Testis (tissue), 3 donors: ENCODE results near the gene NUP58. TPM values are rescaled to one million over a fixed set of nuclear protein-coding genes. Genes with fewer than 3 reads are reported as not detected.
"Not testable (repeated sequence)": the region's sequence is repeated elsewhere in the genome, so short reads cannot be mapped to it uniquely, and the experiment has no call there.

Source experiments
- DNase-seq: peaks from one replicate; pipeline ENCODE4 v3.0.0-alpha.2; 2019
- H3K27ac ChIP-seq, 2 donors: fragments of 200-600 bp; sonication (generic); one replicate each; pipeline ENCODE4 v1.5.1; 2019
- H3K27me3 ChIP-seq: fragments of 200-600 bp; sonication (generic); one replicate; pipeline ENCODE4 v1.5.1; 2019
- H3K36me3 ChIP-seq: fragments of 200-600 bp; sonication (generic); one replicate; pipeline ENCODE4 v1.5.1; 2017; ENCODE audit warnings: low read depth; ENCODE audit errors: missing control alignments
- H3K4me1 ChIP-seq: fragments of 200-600 bp; sonication (generic); one replicate; pipeline ENCODE4 v1.5.1; 2019
- H3K4me3 ChIP-seq, 2 donors: fragments of 200-600 bp; sonication (generic); one replicate each; pipeline ENCODE4 v1.5.1; 2017 to 2019
- H3K9me3 ChIP-seq: fragments of 200-600 bp; sonication (generic); one replicate; pipeline ENCODE4 v1.5.1; 2017
- CTCF ChIP-seq, 3 experiments: fragments of 450-650 bp in 2 of 3; fragments of 200-600 bp in 1 of 3; sonication (generic) in 1 of 3; IDR thresholded peaks; one replicate each; pipeline ENCODE4 v1.5.1; 2016 to 2019; ENCODE audit warnings: antibody characterized with exemption in 3 of 3, mild to moderate bottlenecking in 2 of 3, moderate library complexity in 1 of 3
- POLR2A ChIP-seq: fragments of 450-650 bp; IDR thresholded peaks from one replicate; pipeline ENCODE4 v1.6.1; 2017; ENCODE audit warnings: antibody characterized with exemption, mild to moderate bottlenecking, moderate library complexity
- WGBS, 2 donors: methylation state at CpG; one replicate each; pipeline ENCODE4 v1.1.5; 2018; 5-methylcytosine and 5-hydroxymethylcytosine counted together
- intact Hi-C: fragments of 100-400 bp; cut with DNase I; formaldehyde crosslinking; loops from one replicate; pipeline ENCODE4 v1.15.1; 2023; ENCODE audit warnings: low total_unique reads
- polyA plus RNA-seq: library from polyadenylated mRNA; stranded (reverse); fragments of 350-450 nt; fragmentation: Illumina TruSeq; extraction: RNeasy Lipid Tissue Mini Kit (QIAGEN cat#74804); gene quantifications from one replicate; pipeline ENCODE4 v1.2.3, GENCODE V29; 2014; ENCODE audit warnings: low read depth, low replicate concordance; ENCODE audit not compliant: insufficient read depth
- total RNA-seq, 2 donors: library from RNA; depleted of rRNA; stranded (reverse); fragments of >200 nt; gene quantifications; one replicate each; pipeline ENCODE4 v1.2.3, GENCODE V29; 2016

NUP58 gene
- total and polyA plus RNA-seq, 3 donors from 2014 or later, result 90.9 to 237 (median 166) TPM

GRCh38 chr13:25351404-25351803 is 50.0 kb downstream of the NUP58 start:
- Histone ChIP-seq H3K9me3 (no peaks in the 10 kb centered on the region), H3K27me3 (no peaks in the 10 kb centered on the region), H3K36me3 (no peaks in the 10 kb centered on the region), H3K4me1 (no peaks in the 10 kb centered on the region), H3K27ac (no peak overlapping the region), H3K4me3 (no peak overlapping the region)
- WGBS, 2 donors, result 71 to 97% methylated on average over 1 of the region's 1 CpG
- no peak for DNase-seq
- intact Hi-C loops, result no loop called here
- TF ChIP-seq POLR2A, result no peak
- TF ChIP-seq CTCF (IDR thresholded peaks at IDR 0.05), result no peak

GRCh38 chr13:25352230-25352629 is 50.8 kb downstream of the NUP58 start:
- TF ChIP-seq POLR2A, result no peak
- TF ChIP-seq CTCF (IDR thresholded peaks at IDR 0.05), result no peak
- Histone ChIP-seq H3K36me3 (no peaks in the 10 kb centered on the region), H3K4me3 (no peak overlapping the region), H3K27ac (no peak overlapping the region), H3K27me3 (no peaks in the 10 kb centered on the region), H3K4me1 (no peaks in the 10 kb centered on the region), H3K9me3 (no peaks in the 10 kb centered on the region)
- intact Hi-C loops, result no loop called here
- DNase-seq, result no peak
- WGBS, 2 donors, result 36 to 51% methylated on average over 3 of the region's 3 CpGs

- H3K9me3 ChIP-seq, result no peaks in the 10 kb centered on the region
- TF ChIP-seq CTCF (IDR thresholded peaks at IDR 0.05), result no peak
- TF ChIP-seq POLR2A, result no peak
- no peaks in the 10 kb centered on the region for H3K36me3 ChIP-seq
- WGBS, 2 donors, result 35 to 57% methylated on average over 4 of the region's 4 CpGs
- no peak for DNase-seq
- no peaks in the 10 kb centered on the region for H3K4me1 ChIP-seq
- H3K4me3 ChIP-seq, result no peak overlapping the region
- no peaks in the 10 kb centered on the region for H3K27me3 ChIP-seq
- no peak overlapping the region for H3K27ac ChIP-seq
- intact Hi-C loops, result no loop called here
Measured at GRCh38 chr13:25352806-25353205, 51.4 kb downstream of the NUP58 start.

GRCh38 chr13:25353344-25353743 is 51.9 kb downstream of the NUP58 start:
- TF ChIP-seq POLR2A (no peak), CTCF (IDR thresholded peaks at IDR 0.05) (no peak)
- 87 to 96% methylated on average over 4 of the region's 4 CpGs for WGBS, 2 donors

GRCh38 chr13:25354377-25354776 is 53.0 kb downstream of the NUP58 start:
- no peak for DNase-seq
- WGBS, 2 donors, result 88 to 89% methylated on average over 6 of the region's 6 CpGs
- no peaks in the 10 kb centered on the region for H3K36me3 ChIP-seq
- intact Hi-C loops, result no loop called here
- no peaks in the 10 kb centered on the region for H3K4me1 ChIP-seq
- H3K4me3 ChIP-seq, result no peak overlapping the region
- no peak for TF ChIP-seq POLR2A
- TF ChIP-seq CTCF (IDR thresholded peaks at IDR 0.05), result no peak
- H3K27me3 ChIP-seq, result no peaks in the 10 kb centered on the region
- no peak overlapping the region for H3K27ac ChIP-seq
- H3K9me3 ChIP-seq, result no peaks in the 10 kb centered on the region

More at GRCh38 chr13:25353344-25353743, 51.9 kb downstream of the NUP58 start:
- Histone ChIP-seq H3K4me3 (no peak overlapping the region), H3K4me1 (no peaks in the 10 kb centered on the region), H3K27me3 (no peaks in the 10 kb centered on the region), H3K9me3 (no peaks in the 10 kb centered on the region), H3K36me3 (no peaks in the 10 kb centered on the region), H3K27ac (no peak overlapping the region)
- intact Hi-C loops, result no loop called here
- no peak for DNase-seq

- H3K4me1 ChIP-seq, H3K27ac ChIP-seq, H3K27me3 ChIP-seq, intact Hi-C loops, H3K4me3 ChIP-seq, H3K9me3 ChIP-seq, H3K36me3 ChIP-seq, DNase-seq: not testable (repeated sequence)
- 91 to 99% methylated on average over 6 of the region's 6 CpGs for WGBS, 2 donors
Measured at GRCh38 chr13:25360443-25360842, 59.0 kb downstream of the NUP58 start.
